Medulla oblongata (tissue), 1 donor: ENCODE measurements around the gene FAM90A26.
A peak's percentile ranks its signal among the peaks of the same experiment; 100 is the strongest.
"Not testable (repeated sequence)": the region's sequence is repeated elsewhere in the genome, so short reads cannot be mapped to it uniquely, and the experiment has no call there.

ENCODE experiments used
- DNase-seq: peaks from one replicate; pipeline ENCODE4 v3.0.0-alpha.2; 2015; ENCODE audit errors: extremely low spot score

Gene FAM90A26, protein sequence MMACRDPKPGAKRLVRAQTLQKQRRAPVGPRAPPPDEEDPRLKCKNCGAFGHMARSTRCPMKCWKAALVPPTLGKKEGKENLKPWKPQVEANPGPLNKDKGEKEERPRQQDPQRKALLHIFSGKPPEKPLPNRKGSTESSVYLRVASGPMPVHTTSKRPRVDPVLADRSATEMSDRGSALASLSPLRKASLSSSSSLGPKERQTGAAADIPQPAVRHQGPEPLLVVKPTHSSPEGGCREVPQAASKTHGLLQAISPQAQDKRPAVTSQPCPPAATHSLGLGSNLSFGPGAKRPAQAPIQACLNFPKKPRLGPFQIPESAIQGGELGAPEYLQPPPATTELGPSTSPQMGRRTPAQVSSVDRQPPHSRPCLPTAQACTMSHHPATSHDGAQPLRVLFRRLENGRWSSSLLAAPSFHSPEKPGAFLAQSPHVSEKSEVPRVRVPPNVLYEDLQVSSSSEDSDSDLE

DNA sequence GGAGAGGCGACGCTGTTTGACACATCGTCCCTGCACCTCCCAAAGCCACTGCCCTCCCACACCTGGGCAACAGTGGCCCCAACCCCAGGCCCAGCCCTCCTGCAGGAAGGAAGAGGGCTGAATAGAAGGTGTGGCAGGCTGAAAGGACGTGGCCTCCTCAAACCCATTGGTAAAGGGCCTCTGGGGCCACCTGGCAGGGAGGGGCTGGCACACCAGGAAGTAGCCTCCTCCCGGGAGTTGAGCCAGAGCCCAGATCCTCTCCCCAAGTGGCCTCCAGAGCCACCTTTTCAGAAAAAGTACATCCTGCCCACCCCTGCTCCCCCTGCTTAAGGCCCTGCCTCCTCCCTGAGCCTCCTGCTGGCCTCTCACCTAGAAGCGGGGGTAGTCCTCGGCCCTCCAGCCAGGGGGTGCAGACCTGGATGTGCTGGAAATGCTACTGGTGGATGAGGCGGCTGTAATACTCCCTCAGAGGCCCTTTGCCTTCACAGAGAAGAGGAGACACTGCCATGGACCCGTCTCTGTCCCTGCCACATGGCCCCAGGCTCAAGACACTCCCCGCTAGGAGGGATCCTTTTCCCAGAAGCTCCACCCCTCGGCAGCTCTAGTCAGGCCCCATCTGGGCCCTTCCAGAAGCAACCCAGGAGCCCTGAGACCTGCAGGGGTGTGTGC lies at the start of gene FAM90A26:
FAM90A26 (plus strand) TSS at position 619 of the 669 bp plus-strand sequence. CDS start 2,764 bp downstream, outside the sequence.
- not testable (repeated sequence) for DNase-seq

DNA sequence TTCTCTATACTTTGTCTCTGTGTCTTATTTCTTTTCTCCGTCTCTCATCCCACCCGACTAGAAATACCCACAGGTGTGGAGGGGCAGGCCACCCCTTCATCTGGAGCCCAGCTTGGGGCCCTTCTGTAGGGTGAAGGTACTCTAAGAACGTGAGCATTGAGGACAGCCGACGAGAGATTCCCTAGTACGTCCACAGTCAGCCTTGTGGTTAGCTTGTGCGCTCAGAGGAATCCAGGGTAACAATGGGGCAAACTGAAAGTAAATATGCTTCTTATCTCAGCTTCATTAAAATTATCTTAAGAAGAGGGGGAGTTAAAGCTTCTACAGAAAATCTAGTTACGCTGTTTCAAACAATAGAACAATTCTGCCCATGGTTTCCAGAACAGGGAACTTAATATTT lies 47.5 kb upstream of the FAM90A26 start:
- not testable (repeated sequence) for DNase-seq

DNA sequence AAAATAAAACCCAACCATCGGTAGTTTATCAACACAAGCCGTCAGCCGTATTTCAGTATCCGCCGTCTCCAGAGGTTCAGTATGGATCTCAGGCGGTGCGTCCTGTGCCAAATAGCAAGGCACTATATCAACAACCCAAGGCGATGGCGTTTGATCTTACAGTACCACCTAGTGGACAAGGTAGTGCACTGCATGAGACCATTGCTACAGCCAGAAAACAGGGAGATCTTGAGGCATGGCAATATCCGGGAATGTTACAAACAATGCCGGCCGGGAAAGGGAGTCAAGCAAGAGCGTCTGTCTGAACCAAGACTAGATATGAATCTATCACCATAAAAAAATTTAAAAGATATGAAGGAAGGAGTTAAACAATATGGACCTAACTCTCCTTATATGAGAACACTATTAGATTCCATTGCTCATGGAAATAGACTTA lies 46.6 kb upstream of the FAM90A26 start:
- peak; percentile 64 for DNase-seq

DNA sequence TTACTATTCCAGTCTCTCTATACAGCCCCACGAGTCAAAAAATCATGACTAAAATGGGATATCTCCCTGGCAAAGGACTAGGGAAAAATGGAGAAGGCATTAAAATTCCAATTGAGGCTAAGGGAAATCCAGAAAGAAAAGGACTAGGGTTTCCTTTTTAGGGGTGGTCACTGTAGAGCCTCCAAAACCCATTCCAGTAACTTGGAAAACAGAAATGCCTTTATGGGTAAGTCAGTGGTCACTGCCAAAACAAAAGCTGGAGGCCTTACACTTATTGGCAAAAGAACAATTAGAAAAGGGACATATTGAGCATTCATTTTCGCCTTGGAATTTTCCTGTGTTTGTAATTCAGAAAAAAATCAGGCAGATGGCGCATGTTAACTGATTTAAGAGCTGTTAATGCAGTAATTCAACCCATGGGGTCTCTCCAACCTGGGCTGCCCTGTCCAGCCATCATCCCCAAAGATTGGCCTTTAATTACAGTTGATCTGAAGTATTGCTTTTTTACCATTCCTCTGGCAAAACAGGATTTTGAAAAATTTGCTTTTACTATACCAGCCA lies 44.5 kb upstream of the FAM90A26 start:
- not testable (repeated sequence) for DNase-seq

DNA sequence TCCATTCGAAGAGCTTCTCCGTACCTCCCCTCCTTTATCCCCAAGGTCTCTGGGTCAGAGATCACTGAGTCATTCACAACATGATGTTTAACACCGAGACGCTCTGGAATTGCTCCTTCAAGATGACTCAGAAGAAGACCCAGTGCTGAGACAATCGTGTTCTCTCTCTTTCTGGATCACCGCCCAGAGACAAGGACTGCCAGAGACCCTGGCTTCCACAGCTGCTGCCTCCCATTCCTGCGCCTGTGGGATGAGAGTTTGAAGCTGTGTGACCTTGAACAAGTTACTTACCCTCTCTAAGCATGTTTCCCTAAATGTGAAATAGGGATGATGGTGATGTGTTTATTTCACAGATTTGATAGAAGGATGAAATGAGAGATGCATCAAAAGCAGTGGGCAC lies 38.8 kb upstream of the FAM90A26 start:
- not testable (repeated sequence) for DNase-seq

DNA sequence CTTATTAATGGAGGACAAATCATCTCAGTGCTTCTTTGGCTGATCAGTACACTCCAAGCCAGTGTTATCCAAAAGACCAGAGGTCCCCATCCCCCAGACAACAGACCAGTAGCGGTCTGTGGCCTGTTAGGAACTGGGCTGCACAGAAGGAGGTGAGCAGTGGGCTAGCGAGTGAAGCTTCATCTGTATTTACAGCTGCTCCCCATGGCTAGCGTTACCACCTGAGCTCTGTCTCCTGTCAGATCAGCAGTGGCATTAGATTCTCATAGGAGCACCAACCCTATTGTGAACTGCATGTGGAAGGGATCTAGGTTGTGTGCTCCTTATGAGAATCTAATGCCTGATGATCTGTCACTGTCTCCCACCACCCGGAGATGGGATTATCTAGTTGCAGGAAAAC lies 37.4 kb upstream of the FAM90A26 start:
- not testable (repeated sequence) for DNase-seq

DNA sequence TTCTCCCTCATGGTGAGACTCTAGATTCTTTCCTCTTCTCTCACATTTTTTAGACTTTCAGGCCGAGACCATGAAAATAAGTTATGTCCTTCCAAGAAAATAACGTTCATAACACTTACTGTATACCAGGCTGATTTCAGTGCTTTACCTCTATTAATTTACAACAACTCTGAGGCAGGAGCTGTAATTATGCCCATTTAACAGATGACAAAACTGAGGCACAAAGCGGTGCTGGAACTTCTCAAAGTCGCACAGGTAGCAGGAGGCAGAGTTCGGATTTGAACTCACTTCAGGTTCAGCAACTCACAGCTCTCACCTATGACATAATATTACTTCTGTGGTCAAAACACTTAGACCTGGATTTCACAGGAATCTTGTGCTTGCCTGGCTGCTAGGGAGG lies 36.2 kb upstream of the FAM90A26 start:
- not testable (repeated sequence) for DNase-seq

DNA sequence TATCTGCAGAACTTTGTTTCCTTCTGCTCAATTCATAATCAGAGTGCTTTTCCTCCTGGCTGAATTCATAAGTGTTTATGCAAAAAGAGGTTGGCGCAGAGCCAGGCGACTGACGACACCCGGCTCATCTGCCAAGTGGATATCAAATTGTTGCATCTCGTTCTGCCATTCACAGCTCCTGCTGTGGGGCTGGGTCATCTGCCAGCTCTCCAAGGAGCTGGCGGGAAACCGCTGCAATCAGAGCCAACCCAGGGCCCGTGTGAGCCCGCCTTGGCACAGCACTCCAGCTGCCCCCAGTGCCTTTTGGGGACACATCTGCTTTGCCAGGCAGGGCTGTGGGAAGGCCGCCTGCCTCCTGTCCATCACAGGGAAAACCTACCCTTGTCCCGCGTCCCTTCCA lies 35.7 kb upstream of the FAM90A26 start:
- peak; percentile 43 for DNase-seq

DNA sequence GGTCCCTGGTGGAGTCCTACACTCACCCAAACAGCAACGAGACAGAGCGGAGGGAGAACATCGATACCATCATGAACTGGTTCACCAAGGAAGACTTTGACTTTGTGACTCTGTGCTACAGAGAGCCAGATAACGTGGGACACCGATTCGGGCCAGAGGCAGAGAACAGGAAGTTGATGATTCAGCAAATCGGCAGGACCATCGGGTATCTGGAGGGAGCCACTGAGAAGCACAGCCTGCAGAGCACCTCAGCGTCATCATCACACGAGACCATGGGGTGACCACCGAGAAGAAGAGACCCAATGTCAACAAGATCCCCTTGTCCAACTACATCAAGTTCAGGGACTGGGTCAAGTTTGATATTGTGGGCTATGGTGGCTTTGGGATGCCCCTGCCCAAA lies 29.2 kb upstream of the FAM90A26 start:
- peak; percentile 0 for DNase-seq

DNA sequence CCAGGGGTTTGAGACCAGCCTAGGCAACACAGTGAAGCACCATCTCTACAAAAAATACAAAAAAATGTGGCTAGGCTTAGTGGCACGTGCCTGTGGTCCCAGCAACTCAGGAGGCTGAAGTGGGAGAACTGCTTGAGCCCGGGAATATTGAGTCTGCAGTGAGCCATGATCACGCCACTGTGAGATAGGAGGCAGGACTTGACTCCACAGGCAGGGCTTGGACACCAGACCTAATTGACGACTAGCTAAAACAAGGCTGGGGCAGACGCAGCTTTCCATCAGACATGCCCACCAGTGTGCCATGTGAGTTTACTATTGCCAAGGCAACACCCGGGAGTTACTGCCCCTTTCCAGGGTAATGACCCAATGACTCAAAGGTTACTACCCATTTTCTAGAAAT lies 27.4 kb upstream of the FAM90A26 start:
- DNase-seq, result peak; percentile 0

DNA sequence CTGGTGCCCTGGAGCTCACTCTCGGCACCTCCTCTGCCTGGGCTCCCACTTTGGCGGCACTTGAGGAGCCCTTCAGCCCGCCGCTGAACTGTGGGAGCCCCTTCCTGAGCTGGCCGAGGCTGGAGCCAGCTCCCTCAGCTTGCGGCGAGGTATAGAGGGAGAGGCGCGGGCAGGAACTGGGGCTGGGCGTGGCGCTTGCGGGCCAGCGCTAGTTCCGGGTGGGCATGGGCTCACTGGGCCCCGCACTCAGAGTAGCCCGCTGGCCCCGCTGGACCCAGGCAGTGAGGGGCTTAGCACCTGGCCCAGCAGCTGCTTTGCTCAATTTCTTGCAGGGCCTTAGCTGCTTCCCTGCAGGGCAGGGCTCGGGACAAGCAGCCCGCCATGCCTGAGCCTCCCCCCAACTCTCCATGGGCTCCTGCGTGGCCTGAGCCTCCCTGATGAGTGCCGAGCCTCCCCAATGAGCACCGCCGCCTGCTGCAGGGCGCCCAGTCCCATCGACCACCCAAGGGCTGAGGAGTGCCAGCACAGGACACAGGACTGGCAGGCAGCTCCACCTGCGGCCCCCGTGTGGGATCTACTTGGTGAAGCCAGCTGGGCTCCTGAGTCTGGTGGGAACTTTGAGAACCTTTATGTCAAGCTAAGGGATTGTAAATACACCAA lies 26.7 kb upstream of the FAM90A26 start:
- peak; percentile 0 for DNase-seq

DNA sequence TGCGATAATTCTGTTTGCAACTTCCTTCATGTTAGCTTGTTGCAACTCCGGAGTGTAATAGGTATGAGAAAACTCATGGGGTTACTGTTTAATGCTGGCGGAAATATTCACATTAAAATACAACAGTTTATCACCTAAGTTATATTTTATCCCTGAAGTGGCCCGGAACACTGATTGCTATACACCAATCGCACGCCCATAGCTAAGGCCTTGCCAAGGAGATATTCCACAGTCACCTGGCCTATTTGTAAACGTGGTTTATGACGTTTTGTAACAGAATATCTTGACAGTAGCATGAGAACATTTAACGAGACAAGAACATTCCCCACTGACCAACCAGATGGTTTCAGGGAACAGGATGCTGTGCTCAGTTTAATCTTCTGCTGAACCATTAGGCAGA lies 23.2 kb upstream of the FAM90A26 start:
- peak; percentile 1 for DNase-seq

DNA sequence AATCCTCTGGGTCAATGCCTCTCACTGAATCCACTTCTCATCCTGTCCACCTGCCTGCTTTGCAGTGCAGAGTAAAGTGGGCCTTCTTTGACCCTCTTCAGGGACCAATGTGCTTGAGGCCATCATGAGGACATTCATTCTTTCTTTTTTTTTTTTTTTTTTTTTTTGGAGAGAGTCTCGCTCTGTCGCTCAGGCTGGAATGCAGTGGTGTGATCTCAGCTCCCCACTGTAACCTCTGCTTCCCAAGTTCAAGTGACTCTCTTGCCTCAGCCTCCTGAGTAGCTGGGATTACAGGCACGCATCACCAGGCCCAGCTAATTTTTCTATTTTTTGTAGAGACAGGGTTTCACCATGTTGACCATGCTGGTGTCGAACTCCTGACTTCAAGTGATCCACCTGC lies 22.8 kb upstream of the FAM90A26 start:
- not testable (repeated sequence) for DNase-seq

DNA sequence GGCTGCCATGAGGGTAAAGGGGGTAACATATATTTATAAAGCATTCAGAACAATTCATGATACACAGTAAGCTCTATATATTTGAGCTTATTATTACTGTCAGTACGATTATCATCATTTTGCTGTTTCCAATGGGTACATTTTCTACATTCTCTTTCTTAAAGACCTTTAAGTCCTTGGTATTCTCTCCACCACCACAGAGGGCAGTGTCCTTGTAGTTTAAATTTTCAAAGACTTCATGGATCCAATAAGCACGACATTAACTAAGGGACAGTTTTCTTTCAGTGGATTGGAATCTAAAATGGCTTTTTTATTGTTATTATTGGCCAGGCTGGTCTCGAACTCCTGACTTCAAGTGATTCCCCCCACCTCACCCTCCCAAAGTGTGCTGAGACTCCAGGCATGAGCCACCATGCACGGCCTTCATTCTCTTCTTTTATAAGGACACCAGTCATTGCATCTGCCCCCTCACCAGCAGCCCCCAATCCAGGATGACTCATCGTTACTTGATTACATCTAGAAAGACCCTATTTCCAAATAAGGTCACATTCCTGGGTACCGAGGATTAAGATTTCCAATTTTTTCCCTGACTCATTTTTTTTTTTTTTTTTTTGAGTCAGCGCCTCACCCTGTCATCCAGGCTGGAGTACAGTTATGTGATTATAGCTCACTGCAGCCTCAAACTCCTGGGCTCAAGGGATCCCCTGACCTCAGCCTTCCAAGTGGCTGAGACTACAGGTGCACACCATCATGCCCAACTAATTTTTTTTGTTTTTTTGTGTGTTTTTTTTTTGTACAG lies 21.4 kb upstream of the FAM90A26 start:
- DNase-seq, result peak; percentile 0

DNA sequence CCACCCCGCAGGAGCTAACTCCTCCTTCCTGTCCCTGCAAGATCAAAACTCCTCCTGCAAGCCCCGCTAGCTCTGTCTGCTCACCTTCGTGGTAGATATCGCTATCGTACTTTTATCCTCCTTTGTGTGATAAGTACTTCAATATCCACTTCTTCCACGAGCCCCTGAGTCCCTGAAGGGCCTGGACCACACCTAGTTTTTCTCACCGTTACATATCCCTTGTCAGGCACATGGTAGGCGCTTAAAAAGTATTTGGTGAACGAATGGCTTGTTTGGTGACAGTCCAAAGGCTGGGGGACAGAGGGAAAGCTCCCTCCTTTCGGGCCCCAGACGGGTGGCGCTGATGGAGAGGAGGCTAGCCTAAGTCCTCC lies 18.4 kb upstream of the FAM90A26 start:
- DNase-seq, result peak; percentile 7

DNA sequence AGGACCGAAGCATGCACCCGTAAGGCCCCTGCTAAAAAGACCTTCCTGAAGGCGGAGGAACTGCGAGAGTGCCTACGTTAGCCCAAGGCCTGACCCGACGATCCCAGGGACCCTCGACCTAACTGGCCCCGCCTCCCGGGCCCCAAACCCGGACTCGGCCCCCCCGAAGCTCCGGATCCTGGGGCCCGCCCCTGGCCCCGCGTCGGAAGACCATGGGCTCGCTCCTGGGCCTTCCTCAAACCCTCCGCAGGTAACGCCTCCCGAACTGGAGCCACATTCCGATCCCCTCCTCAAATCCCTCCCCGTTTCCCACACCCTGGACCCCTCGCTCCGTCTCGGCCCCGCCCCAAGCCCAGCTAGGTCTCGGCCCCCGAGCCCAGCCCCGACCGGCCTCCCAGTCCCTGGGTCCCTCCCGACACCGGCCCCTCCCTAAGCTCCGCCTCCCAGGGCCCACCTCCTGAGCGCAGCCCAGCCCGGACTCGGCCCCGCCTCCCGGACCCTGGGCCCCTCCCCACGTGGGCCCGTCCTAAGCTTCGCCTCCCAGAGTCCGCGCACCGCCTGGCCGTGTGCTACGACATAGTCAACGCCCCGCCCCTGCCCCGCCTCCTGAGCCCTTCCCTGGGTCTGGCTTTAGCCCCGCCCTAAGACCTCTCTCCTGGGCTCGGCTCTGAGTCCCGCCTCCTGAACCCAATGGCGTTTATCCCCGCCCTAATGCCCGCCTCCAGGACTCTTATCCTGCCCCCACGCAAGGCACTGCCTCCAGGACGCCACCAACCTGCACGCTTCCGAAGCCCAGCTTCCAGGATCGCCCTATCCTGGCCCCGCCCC lies 17.8 kb upstream of the FAM90A26 start:
- DNase-seq, result peak; percentile 95

DNA sequence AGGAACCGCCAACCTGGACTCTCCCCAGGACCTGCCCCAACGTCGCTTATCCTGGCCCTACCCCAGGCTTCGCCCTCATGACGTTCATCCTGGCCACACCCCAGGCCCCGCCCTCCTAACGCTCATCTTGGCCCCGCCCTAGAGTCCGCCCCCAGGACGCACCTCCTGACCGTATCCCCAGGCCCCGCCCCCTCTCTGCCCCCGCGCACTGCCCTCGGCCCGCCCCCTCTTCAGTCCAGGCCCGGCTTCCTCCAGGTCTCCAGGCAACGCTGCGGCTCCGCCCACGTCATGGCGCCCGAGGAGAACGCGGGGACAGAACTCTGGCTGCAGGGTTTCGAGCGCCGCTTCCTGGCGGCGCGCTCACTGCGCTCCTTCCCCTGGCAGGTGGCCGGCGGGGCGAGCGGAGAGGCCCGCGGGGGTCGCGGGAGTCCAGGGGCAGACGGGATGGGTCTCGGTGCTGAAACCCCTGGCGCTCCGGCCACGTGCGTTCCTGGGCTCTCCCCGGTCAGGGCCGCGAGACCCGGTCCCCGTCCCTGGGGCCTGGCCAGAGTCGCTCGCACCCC lies 17.1 kb upstream of the FAM90A26 start:
- peak; percentile 97 for DNase-seq

DNA sequence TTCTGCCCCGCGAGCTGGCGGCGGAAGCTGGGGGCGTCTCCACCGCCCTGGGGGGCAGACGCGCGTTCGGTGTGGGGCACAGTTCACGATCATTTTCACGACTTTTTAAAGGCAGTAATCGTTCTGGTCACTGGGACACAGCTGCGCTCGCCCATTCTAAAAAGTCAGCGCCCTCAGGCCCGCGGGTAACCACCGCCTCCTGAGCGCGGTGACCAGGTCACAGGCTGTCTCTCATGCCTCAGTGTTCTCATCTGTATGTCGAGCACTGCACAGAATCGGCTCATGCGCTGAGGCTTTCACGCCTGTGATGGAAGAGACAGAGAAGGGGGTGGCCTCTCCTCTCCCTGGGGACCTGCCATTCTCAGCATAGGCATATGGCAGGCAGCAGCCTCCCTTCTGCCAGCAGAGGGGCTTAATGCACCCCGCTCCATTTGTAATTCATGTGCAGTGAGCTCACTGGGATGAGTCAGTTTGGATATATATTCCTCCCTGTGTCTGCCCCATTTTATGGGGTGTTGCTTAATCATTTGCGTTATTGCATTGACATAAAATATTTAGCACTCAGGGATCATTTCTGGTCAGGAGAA lies 16.5 kb upstream of the FAM90A26 start:
- peak; percentile 1 for DNase-seq

DNA sequence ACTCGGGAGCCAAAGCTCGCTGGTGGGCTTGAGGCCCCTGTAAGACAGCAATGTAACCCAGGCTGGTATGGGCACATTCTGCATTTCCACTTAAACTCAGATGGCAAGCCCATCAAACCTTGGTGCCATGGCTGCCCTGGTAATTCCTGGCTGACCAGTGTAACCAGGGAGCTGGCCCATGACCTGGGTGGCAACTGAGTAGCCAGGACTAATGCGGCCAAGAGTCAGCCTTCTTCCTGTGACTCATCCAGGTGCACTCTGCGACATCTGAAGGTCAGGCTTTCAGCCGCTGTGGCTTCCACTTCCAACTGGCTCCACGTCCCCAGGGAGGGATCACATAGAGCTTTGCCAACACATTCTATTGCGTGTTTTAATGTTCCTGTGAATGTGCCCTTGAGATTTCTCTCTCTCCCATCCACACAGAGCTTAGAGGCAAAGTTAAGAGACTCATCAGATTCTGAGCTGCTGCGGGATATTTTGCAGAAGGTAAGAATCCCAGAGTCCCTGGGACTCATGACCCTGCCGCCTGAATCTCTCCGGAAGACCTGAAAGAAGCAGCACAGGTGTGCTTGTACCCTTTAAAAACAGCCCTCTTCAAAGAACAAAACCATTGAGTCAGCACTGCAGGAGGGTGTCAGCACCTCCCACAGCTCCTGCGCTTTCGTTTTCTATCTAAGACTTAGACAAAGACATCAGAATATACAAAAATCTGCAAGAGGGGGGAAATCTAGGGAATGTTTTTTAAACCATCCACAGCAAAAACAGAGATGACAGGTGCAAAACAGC lies 14.9 kb upstream of the FAM90A26 start:
- DNase-seq, result peak; percentile 1
